Fibroblast of lung (primary cell): ENCODE measurements around the gene MACROH2A2. TPM values are rescaled to one million over a fixed set of nuclear protein-coding genes. Genes with fewer than 3 reads are reported as not detected.
"Not testable (repeated sequence)": the region's sequence is repeated elsewhere in the genome, so short reads cannot be mapped to it uniquely, and the experiment has no call there.

Experiments used
- DNase-seq, 2 donors: peaks; one replicate each; pipeline versions ENCODE4 v3.0.0 to v3.0.0-alpha.2; 2010; ENCODE audit warnings: low read depth in 2 of 2
- H2AFZ ChIP-seq: 2 replicates; pipeline ENCODE4 v1.5.1; 2012; ENCODE audit warnings: low read length, control low read depth, inconsistent platforms
- H3K27ac ChIP-seq: 2 replicates; pipeline ENCODE4 v1.5.1; 2011; ENCODE audit warnings: low read length, control low read depth; ENCODE audit not compliant: insufficient read depth
- H3K27me3 ChIP-seq: 2 replicates; pipeline ENCODE4 v1.5.1; 2011; ENCODE audit warnings: mild to moderate bottlenecking, low read length; ENCODE audit not compliant: control insufficient read depth, insufficient read depth
- H3K36me3 ChIP-seq: 2 replicates; pipeline ENCODE4 v1.5.1; 2011; ENCODE audit warnings: low read length; ENCODE audit not compliant: control insufficient read depth, insufficient read depth
- H3K4me1 ChIP-seq: 2 replicates; pipeline ENCODE4 v1.5.1; 2011; ENCODE audit warnings: low read length; ENCODE audit not compliant: control insufficient read depth, insufficient read depth; ENCODE audit errors: extremely low read depth
- H3K4me2 ChIP-seq: 2 replicates; pipeline ENCODE4 v1.5.1; 2011; ENCODE audit warnings: low read length, control low read depth; ENCODE audit not compliant: insufficient read depth; ENCODE audit errors: extremely low read depth
- H3K4me3 ChIP-seq, 4 experiments: fragments of 200-600 bp in 1 of 4; sonication (generic) in 1 of 4; replicated peaks in 1 of 4; 2 replicates each; pipeline ENCODE4 v1.5.1; 2011 to 2016; ENCODE audit warnings: low read length in 4 of 4, low read depth in 3 of 4, mild to moderate bottlenecking in 3 of 4, control low read depth in 2 of 4, inconsistent platforms in 1 of 4, mixed read lengths in 1 of 4; ENCODE audit not compliant: insufficient read depth in 1 of 4; ENCODE audit errors: control extremely low read depth in 1 of 4
- H3K79me2 ChIP-seq: 2 replicates; pipeline ENCODE4 v1.5.1; 2012; ENCODE audit warnings: mild to moderate bottlenecking, low read length, inconsistent platforms; ENCODE audit not compliant: control insufficient read depth, insufficient read depth
- H3K9ac ChIP-seq: 2 replicates; pipeline ENCODE4 v1.5.1; 2011; ENCODE audit warnings: mild to moderate bottlenecking, low read length, control low read depth; ENCODE audit not compliant: insufficient read depth
- H3K9me3 ChIP-seq: 2 replicates; pipeline ENCODE4 v1.5.1; 2012; ENCODE audit warnings: low read depth, low read length; ENCODE audit not compliant: control insufficient read depth, insufficient read depth
- H4K20me1 ChIP-seq: 2 replicates; pipeline ENCODE4 v1.5.1; 2011; ENCODE audit warnings: low read length; ENCODE audit not compliant: control insufficient read depth, insufficient read depth; ENCODE audit errors: extremely low read depth
- EZH2 ChIP-seq: IDR thresholded peaks from 2 replicates; pipeline ENCODE4 v1.5.1; 2012; ENCODE audit warnings: low read length, control low read depth, mild to moderate bottlenecking; ENCODE audit errors: missing control alignments
- polyA plus RNA-seq, 2 donors: library from polyadenylated mRNA; depleted of rRNA in 1 of 2; stranded (reverse) in 1 of 2; unstranded in 1 of 2; fragments of >200 nt; gene quantifications; 2 replicates each; pipeline ENCODE4 v1.2.1, GENCODE V29; 2011 to 2012; ENCODE audit warnings: missing spikeins in 1 of 2
- total RNA-seq: library from RNA; depleted of rRNA; stranded (reverse); fragments of >200 nt; gene quantifications from 2 replicates; pipeline ENCODE4 v1.2.1, GENCODE V29; 2014
- TF ChIP-seq, protein P1 (sequence below), 2 donors: IDR thresholded peaks in 1 of 2; conservative IDR thresholded peaks in 1 of 2; 1 replicate in 1 of 2; 2 replicates in 1 of 2; pipeline ENCODE4 v1.5.1; 2011 to 2012; ENCODE audit warnings: low read length in 2 of 2, control low read depth in 1 of 2, inconsistent platforms in 1 of 2, low read depth in 1 of 2, mild to moderate bottlenecking in 1 of 2

Gene MACROH2A2
- total and polyA plus RNA-seq, 2 donors (not counting 1 experiment from before 2014, with no cell fraction given), result 9.2 to 12.1 TPM

DNA sequence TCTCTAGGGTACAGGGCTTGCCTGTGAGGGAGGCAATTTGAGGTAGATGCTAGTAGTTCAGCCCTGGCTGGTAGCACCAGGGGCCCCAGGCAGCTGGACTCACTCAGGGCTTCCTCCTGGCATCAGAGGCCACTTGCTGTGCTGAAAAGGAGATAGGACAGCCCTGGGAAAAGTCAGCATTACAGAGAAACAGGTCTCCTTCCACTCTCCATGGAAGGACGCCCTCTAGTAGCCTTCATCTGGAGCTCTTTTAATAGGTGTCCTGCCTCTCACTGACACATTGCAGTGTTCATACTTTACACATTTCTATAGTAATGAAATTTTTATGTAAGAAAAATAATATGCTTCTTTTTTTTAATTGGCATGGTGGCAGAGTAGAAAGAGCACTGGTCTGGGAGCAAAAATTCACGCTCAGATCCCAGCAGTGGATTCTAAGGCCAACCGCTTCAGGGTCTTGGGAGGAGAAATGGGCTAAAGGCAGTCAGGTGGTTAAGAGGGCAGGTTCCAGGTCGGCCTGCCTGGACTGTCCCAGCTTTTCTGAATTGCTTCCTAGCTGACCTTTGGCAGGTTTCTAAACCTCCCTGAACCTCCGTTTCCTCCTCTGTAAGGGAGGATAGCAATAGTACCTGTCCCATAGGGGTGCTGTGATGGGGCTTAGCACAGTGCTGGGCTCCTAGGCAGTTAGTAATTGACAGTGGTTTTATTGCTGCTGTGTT, 44.2 kb downstream of the MACROH2A2 start:
- H4K20me1 ChIP-seq, result no peaks in the 10 kb centered on the region
- no peak overlapping the region for H3K27ac ChIP-seq
- H3K4me2 ChIP-seq, result no peak overlapping the region

DNA sequence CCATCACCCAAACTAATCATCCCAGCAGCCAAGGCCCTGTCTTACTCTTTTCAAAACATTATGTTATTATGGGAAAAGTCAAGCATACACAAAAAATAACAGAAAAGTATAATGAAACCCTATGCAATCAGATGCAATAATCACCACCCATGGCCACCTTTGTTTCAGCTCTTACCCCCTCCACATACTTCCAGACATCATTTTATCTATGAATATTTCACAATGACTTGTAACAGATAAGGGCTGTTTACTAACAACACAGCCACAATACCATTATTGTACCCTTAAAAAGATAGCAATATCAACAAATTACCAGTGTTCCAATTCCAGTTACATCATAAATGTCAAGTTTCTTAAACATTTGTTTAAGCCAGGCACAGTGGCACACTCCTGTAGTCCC, 44.8 kb downstream of the MACROH2A2 start:
- H3K4me3 ChIP-seq, result no peak overlapping the region
- H4K20me1 ChIP-seq, result no peaks in the 10 kb centered on the region
- DNase-seq, result no peak
- no peaks in the 10 kb centered on the region for H3K27me3 ChIP-seq
- no peak overlapping the region for H3K9ac ChIP-seq
- no peaks in the 10 kb centered on the region for H3K79me2 ChIP-seq
- no peak overlapping the region for H3K4me2 ChIP-seq
- H3K27ac ChIP-seq, result no peak overlapping the region
- no peaks in the 10 kb centered on the region for H3K9me3 ChIP-seq
- H2AFZ ChIP-seq, result no peak overlapping the region
- no peaks in the 10 kb centered on the region for H3K4me1 ChIP-seq
- no peaks in the 10 kb centered on the region for H3K36me3 ChIP-seq
- TF ChIP-seq, protein P1, sequence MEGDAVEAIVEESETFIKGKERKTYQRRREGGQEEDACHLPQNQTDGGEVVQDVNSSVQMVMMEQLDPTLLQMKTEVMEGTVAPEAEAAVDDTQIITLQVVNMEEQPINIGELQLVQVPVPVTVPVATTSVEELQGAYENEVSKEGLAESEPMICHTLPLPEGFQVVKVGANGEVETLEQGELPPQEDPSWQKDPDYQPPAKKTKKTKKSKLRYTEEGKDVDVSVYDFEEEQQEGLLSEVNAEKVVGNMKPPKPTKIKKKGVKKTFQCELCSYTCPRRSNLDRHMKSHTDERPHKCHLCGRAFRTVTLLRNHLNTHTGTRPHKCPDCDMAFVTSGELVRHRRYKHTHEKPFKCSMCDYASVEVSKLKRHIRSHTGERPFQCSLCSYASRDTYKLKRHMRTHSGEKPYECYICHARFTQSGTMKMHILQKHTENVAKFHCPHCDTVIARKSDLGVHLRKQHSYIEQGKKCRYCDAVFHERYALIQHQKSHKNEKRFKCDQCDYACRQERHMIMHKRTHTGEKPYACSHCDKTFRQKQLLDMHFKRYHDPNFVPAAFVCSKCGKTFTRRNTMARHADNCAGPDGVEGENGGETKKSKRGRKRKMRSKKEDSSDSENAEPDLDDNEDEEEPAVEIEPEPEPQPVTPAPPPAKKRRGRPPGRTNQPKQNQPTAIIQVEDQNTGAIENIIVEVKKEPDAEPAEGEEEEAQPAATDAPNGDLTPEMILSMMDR (conservative IDR thresholded peaks at IDR 0.05 in 1 of 2, IDR thresholded peaks at IDR 0.05 in 1 of 2; ENCODE audit: low read depth in 1 of 2, low read length in 2 of 2), result no peak
- no peak for TF ChIP-seq EZH2

More for the DNA sequence above, 44.2 kb downstream of the MACROH2A2 start:
- H3K4me3 ChIP-seq, result no peak overlapping the region
- H3K36me3 ChIP-seq, result no peaks in the 10 kb centered on the region
- no peaks in the 10 kb centered on the region for H3K4me1 ChIP-seq
- H3K79me2 ChIP-seq, result no peaks in the 10 kb centered on the region
- TF ChIP-seq, protein P1 (conservative IDR thresholded peaks at IDR 0.05 in 1 of 2, IDR thresholded peaks at IDR 0.05 in 1 of 2; ENCODE audit: low read depth in 1 of 2, low read length in 2 of 2), result no peak
- TF ChIP-seq EZH2, result no peak
- H3K9ac ChIP-seq, result no peak overlapping the region
- no peak for DNase-seq
- H3K9me3 ChIP-seq, result no peaks in the 10 kb centered on the region
- no peak overlapping the region for H2AFZ ChIP-seq
- H3K27me3 ChIP-seq, result no peaks in the 10 kb centered on the region

DNA sequence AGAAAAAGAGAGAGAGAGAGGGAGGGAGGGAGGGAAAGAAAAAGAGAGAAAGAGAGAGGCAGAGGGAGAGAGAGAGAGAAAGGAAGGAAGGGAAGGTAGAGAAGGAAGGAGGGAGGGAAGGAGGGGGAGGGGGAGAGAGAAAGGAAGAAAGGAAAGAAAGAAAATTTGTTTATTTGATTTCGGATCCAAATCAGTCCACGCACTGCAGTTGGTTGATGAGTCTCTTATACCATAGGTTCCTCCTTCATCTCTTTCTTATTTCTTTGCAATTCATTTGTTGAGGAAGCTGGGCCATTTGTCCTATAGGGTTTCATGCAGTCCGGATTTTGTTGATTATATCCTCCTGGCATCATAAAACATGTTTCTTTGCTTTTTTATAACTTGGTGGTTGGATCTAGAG, 45.6 kb downstream of the MACROH2A2 start:
- H3K79me2 ChIP-seq, result no peaks in the 10 kb centered on the region
- no peaks in the 10 kb centered on the region for H3K27me3 ChIP-seq
- H3K27ac ChIP-seq, result no peak overlapping the region

DNA sequence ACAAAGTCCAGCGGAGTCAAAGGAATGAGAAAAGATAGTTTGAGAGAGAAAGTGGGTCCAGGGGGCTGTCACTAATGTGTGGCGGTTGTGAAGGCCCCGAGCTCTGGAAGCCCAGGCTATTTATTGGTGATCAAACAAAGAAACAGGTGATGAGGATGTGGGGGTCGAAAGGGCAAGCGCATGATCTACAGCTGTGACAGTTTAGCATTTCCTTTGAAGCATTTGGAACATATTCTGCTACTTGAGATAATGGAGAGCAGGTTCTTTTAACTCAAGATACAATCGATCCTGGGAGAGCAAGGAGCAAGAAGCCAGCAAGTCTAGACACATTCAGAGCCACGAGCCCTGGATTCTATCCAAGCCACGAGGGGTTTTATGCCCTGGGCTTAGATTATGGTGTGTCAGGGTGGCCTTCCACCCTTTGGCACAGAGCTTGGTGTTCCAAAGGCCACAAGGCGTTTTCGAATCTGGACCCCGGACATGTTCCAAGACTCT, 48.5 kb downstream of the MACROH2A2 start:
- not testable (repeated sequence) for H3K36me3 ChIP-seq, H3K9ac ChIP-seq, H3K79me2 ChIP-seq, H3K4me3 ChIP-seq, H2AFZ ChIP-seq, DNase-seq, H3K4me1 ChIP-seq, H4K20me1 ChIP-seq, H3K27me3 ChIP-seq, H3K9me3 ChIP-seq, H3K27ac ChIP-seq, H3K4me2 ChIP-seq

More for the DNA sequence above, 45.6 kb downstream of the MACROH2A2 start:
- no peak for DNase-seq
- H3K9ac ChIP-seq, result no peak overlapping the region
- H2AFZ ChIP-seq, result no peak overlapping the region
- TF ChIP-seq, protein P1 (conservative IDR thresholded peaks at IDR 0.05 in 1 of 2, IDR thresholded peaks at IDR 0.05 in 1 of 2; ENCODE audit: low read depth in 1 of 2, low read length in 2 of 2), result no peak
- TF ChIP-seq EZH2, result no peak
- H3K4me3 ChIP-seq, result no peak overlapping the region
- no peaks in the 10 kb centered on the region for H3K9me3 ChIP-seq
- no peaks in the 10 kb centered on the region for H3K36me3 ChIP-seq
- no peak overlapping the region for H3K4me2 ChIP-seq
- no peaks in the 10 kb centered on the region for H4K20me1 ChIP-seq
- H3K4me1 ChIP-seq, result no peaks in the 10 kb centered on the region
